Activated effector memory CD4-positive, alpha-beta T cell treated with Interleukin-2 at 50 U/mL for 16 hours (primary cell): ENCODE measurements around the gene NCKAP1.
"Not testable (repeated sequence)": the region's sequence is repeated elsewhere in the genome, so short reads cannot be mapped to it uniquely, and the experiment has no call there.

ENCODE experiments used
- DNase-seq: peaks from one replicate; pipeline ENCODE4 v3.0.0-alpha.2; 2020

The NCKAP1 gene

DNA sequence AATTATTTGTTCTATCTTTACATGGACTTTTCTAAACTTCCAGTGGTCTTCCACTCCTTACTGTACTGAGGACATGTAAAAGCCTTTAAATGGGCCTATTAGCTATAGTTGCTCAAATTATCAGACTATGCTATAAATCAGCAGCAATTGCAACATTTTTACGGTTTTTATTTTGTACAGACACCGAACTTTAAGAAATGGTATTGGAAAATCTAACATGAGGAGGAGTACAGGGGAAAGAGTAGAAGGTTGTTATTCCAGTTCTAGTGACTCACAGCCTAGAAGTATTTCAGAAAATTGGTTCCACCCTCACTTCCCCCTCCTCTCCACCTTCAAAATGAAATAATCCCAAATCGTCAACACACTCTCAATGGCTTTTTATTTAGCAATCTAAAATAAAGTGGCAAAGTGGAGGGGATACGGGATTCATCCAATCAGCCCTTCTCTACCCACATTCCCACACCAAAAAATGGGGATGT lies 1.1 kb downstream of the NCKAP1 start:
- no peak for DNase-seq

- DNase-seq = no peak
Observed at GRCh38 chr2:183035954-183036669, 2.1 kb downstream of the NCKAP1 start.

DNA sequence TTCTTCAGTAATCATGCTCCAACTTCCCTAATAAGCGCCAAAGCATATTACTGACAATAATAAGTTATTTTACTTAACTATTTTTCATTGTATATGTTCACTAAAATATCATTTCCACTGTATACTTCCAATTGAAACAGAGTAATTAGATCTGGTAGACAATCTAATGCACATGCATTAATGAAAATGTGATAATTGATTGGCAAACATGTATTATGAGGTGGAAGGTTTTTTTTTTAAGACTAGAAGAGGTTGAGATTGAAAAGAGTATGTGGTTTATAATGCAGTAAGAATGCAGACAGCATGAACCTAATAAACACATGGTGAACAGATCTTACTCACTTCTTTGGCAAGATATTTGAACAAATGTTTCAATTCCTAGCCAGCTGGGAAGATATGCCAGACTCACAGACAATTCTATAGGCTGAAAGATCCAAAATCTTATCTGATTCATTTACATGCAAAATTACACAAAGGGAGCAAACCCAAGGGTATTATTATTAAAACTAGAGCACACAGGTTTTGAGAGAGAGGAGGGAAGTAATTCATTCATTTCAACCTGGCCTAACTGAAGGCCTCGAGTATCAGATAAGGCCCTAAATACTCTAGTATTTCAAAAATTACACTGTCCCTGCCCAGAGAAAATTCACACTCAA lies 2.8 kb downstream of the NCKAP1 start:
- no peak for DNase-seq

- no peak for DNase-seq
Observed at GRCh38 chr2:183034806-183035205, 3.5 kb downstream of the NCKAP1 start.

DNA sequence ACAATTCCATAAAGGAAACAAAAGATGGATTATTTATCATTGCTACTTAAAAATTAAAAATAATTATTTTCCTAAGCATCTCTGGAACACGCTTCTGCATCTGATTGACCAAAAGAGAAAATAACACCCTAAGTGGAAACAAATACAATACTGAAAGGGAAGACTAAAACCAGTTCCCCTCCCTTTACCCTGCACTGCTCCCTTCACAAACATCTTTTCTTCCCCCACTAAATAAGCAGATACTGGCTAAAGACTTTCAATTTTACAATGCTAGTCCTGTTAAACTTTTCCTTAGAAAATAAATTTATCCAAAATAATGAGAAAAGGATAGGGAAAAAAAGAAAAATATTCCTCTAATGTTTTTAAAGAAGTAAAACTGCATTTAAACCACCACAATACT lies 4.3 kb downstream of the NCKAP1 start:
- no peak for DNase-seq

- DNase-seq = no peak
Observed at GRCh38 chr2:183031911-183032794, 6.1 kb downstream of the NCKAP1 start.

- DNase-seq = no peak
Observed at GRCh38 chr2:183029219-183029618, 9.0 kb downstream of the NCKAP1 start.

DNA sequence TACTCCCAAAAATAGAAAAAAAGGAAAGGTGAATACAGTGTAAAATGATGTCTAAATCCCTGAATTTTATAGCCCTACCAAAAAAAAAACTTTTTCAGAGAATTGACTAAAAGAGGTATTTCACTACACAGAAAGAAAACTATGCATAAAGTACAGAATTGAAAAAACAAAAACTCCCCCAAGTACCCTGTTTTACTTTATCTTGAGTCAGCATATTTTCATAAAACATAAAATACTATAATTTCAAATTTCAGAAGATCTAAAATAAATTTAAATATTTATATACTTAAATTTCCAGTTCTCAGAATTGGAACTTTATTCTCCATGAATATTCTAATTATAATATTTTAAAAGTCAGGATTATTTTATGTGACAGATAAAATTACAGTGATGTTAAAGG lies 10.1 kb downstream of the NCKAP1 start:
- DNase-seq = no peak

DNA sequence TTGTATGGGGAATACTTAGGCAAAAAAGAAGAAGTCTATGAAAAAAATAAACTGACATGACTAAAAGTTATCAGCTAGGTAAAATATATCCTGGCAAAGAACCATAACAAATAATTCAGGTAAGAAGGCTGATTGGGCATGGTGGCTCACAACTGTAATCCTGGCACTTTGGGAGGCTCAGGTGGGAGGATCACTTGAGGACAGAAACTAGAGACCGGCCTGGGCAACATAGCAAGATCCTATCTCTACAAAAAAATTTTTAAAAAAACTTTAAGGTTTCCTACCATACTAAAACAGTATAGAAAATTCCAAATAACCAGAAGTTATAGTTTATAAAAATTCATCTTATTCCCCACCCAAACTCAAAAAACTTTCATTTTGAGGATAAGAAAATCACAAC lies 10.8 kb downstream of the NCKAP1 start:
- no peak for DNase-seq

- DNase-seq = no peak
Observed at GRCh38 chr2:183026424-183026823, 11.8 kb downstream of the NCKAP1 start.

- DNase-seq = no peak
Observed at GRCh38 chr2:183025993-183026392, 12.3 kb downstream of the NCKAP1 start.

GRCh38 chr2:183024339-183025095 lies 13.7 kb downstream of the NCKAP1 start:
- no peak for DNase-seq

DNA sequence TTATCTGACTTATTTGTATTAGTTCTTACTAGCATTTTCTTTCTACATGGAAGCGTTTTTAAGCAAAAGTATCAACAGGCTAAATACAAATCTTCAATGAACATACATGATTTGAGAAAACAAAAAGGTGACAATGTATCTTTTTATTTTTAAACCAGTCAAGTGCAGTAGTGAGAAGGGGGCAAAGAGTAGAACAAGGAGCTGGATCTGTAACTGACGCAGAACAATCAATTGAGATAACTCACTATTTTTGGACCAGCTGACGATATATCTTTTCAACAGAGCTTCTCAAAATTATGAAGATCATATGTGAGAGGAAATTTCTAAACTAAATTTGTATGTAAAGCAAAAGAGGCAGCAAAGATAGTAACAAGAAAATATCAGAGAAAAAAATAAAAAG lies 15.5 kb downstream of the NCKAP1 start:
- no peak for DNase-seq

GRCh38 chr2:183021613-183022012 lies 16.6 kb downstream of the NCKAP1 start:
- DNase-seq = no peak

- DNase-seq = no peak
Observed at GRCh38 chr2:183019718-183020442, 18.4 kb downstream of the NCKAP1 start.

GRCh38 chr2:183017845-183018244 lies 20.4 kb downstream of the NCKAP1 start:
- not testable (repeated sequence) for DNase-seq

GRCh38 chr2:183014005-183014404 lies 24.3 kb downstream of the NCKAP1 start:
- no peak for DNase-seq

GRCh38 chr2:183011743-183012142 lies 26.5 kb downstream of the NCKAP1 start:
- no peak for DNase-seq

DNA sequence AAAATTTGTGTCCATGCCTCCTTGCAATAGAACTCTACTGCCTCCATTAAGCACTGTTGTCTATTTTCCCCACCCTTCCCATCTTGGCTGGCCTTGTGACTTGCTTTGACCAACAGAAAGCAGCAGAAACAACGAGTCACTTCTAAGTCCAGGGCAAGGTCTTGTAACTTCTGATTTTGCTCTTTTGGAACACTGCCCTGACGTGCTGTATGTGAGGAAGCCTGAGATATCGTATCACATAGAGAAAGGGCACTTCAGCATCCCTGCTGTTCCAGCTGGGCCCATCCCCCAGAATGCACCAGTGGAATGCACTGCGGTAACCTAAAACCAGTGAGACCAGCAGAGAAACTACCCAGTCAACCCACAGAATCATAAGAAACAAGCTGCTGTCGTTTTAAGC lies 28.1 kb downstream of the NCKAP1 start:
- DNase-seq = no peak

DNA sequence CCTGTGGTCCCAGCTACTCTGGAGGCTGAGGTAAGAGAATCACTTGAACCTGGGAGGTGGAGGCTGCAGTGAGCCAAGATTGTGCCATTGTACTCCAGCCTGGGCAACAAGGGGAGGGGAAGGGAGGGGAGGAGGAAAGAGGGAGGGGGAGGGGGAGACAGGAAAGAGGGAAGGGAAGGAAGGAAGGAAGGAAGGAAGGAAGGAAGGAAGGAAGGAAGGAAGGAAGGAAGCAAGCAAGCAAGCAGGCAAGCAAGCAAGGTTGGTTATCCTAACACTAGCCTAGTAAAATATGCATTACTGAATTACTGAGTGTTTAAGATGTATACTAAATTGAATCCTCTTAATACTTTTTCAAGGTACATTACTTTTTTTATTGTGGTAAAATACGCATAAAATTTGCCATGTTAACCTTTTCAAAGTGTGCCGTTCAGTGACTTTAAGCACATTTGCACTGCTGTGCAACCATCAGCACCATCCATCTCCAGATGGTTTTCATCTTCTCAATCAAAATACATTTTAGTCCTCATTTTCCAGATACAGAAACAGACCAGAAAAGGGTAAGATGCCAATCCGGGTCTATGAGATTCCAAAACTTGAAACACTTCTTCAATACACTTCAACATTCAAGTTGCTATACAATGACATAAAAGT lies 28.9 kb downstream of the NCKAP1 start:
- DNase-seq = no peak

- no peak for DNase-seq
Observed at GRCh38 chr2:183001948-183002347, 36.3 kb downstream of the NCKAP1 start.

- DNase-seq = no peak
Observed at GRCh38 chr2:183000846-183001245, 37.4 kb downstream of the NCKAP1 start.
